PC-3 (cell line): ENCODE results near the gene VMO1. TPM values are rescaled to one million over a fixed set of nuclear protein-coding genes. Genes with fewer than 3 reads are reported as not detected.

ENCODE experiments used
- ATAC-seq: fragments of 200-7000 bp; cut with Tn5 transposase; 2 replicates; pipeline ENCODE4 v1.9.1; 2020; ENCODE audit warnings: mild to moderate bottlenecking, moderate library complexity
- BruUV-seq: library from RNA; stranded (reverse); fragments of 400-500 nt; replicated peaks from 2 replicates; lab custom pipeline; 2021; lab: Mats Ljungman, UMichigan
- CTCF ChIA-PET: fragments of 300-600 bp; sonication (Branson Sonifier 250); formaldehyde crosslinking; loops from one replicate; lab custom pipeline; 2022; ENCODE audit warnings: antibody characterized with exemption; lab: Charles Lee
- POLR2A ChIA-PET: fragments of 300-600 bp; sonication (Branson Sonifier 250); formaldehyde crosslinking; loops from one replicate; lab custom pipeline; 2022; ENCODE audit warnings: antibody characterized with exemption; ENCODE audit not compliant: unreplicated experiment; lab: Charles Lee
- DNase-seq: peaks from one replicate; pipeline ENCODE4 v3.0.0-alpha.2; 2015
- H2AFZ ChIP-seq: fragments of 300-600 bp; sonication (generic); 2 replicates; pipeline ENCODE4 v1.6.0; 2016; ENCODE audit warnings: antibody characterized with exemption, low read length
- H3F3A ChIP-seq: fragments of 300-600 bp; sonication (generic); one replicate; pipeline ENCODE4 v1.6.0; 2017; ENCODE audit warnings: antibody characterized with exemption, low read length, control low read depth, mild to moderate bottlenecking; ENCODE audit not compliant: unreplicated experiment
- H3K27ac ChIP-seq: fragments of 300-600 bp; sonication (generic); 2 replicates; pipeline ENCODE4 v1.5.1; 2016; ENCODE audit warnings: mild to moderate bottlenecking, low read length
- H3K27me3 ChIP-seq: fragments of 300-600 bp; sonication (generic); 2 replicates; pipeline ENCODE4 v1.6.1; 2016; ENCODE audit warnings: low read length, mixed read lengths
- H3K36me3 ChIP-seq: fragments of 300-600 bp; sonication (generic); 2 replicates; pipeline ENCODE4 v1.6.1; 2016; ENCODE audit warnings: low read depth, mixed run types, low read length, mixed read lengths
- H3K4me1 ChIP-seq: fragments of 300-600 bp; sonication (generic); 2 replicates; pipeline ENCODE4 v1.5.1; 2016; ENCODE audit warnings: low read length; ENCODE audit not compliant: insufficient read depth
- H3K4me2 ChIP-seq: fragments of 300-600 bp; sonication (generic); 2 replicates; pipeline ENCODE4 v1.6.0; 2016; ENCODE audit warnings: low read length
- H3K4me3 ChIP-seq: fragments of 300-600 bp; sonication (generic); 2 replicates; pipeline ENCODE4 v1.5.1; 2016; ENCODE audit warnings: mild to moderate bottlenecking, low read length, mixed read lengths
- H3K79me2 ChIP-seq: fragments of 300-600 bp; sonication (generic); 2 replicates; pipeline ENCODE4 v1.6.1; 2017; ENCODE audit warnings: low read length, mixed read lengths
- H3K9ac ChIP-seq: fragments of 300-600 bp; sonication (generic); 2 replicates; pipeline ENCODE4 v1.6.0; 2016; ENCODE audit warnings: mild to moderate bottlenecking, low read length
- H3K9me2 ChIP-seq: fragments of 300-600 bp; sonication (generic); replicated peaks from 2 replicates; pipeline ENCODE4 v1.6.1; 2016; ENCODE audit warnings: mixed run types, low read length, mixed read lengths
- H3K9me3 ChIP-seq: fragments of 300-600 bp; sonication (generic); 2 replicates; pipeline ENCODE4 v1.6.1; 2016; ENCODE audit warnings: low read length, mixed read lengths
- H4K20me1 ChIP-seq: fragments of 300-600 bp; sonication (generic); 2 replicates; pipeline ENCODE4 v1.6.1; 2016; ENCODE audit warnings: low read length, mixed read lengths
- CTCF ChIP-seq: fragments of 300-600 bp; sonication (generic); conservative IDR thresholded peaks from 2 replicates; pipeline ENCODE4 v1.5.1; 2017; ENCODE audit warnings: antibody characterized with exemption, low read depth, mild to moderate bottlenecking, low read length
- EZH2 ChIP-seq: fragments of 300-600 bp; sonication (generic); IDR thresholded peaks from one replicate; pipeline ENCODE4 v1.6.1; 2017; ENCODE audit warnings: antibody characterized with exemption, mild to moderate bottlenecking, low read length; ENCODE audit not compliant: unreplicated experiment
- EZH2phosphoT487 ChIP-seq: fragments of 300-600 bp; sonication (generic); IDR thresholded peaks from 2 replicates; pipeline ENCODE4 v1.6.1; 2018; ENCODE audit warnings: mild to moderate bottlenecking, antibody characterized with exemption, low read length, borderline replicate concordance
- intact Hi-C: fragments of 100-400 bp; cut with micrococcal nuclease; formaldehyde crosslinking; loops from 2 replicates; pipeline ENCODE4 v1.9.0; 2023
- total RNA-seq: library from RNA; depleted of rRNA; stranded (reverse); fragments of >200 nt; gene quantifications from 2 replicates; pipeline ENCODE4 v1.2.3, GENCODE V29; 2014

VMO1 gene
- total RNA-seq, 1 experiment from 2014 or later = 1.2 TPM

DNA sequence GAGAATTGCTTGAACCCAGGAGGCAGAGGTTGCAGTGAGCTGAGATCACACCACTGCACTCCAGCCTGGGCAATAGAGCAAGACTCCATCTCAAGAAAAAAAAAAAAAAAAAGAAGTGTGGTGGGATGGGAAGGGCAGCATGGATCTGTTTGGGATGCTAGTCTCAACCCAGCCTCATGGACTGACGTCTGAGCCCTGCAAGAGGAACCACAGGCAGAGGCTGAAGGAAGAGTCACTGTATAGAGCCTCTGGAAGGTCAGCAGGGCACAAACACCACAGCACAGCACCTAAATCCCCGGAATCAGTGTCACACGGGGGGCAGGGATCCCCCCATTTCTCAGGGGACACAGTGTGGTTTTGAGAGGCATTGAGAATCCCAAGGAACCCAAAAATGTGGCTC is 35.6 kb downstream of the VMO1 start:
- no peak overlapping the region for H2AFZ ChIP-seq
- no TSS peak for BruUV-seq
- no peaks in the 10 kb centered on the region for H3K79me2 ChIP-seq
- no peak for ATAC-seq
- H3K27ac ChIP-seq = no peak overlapping the region
- no peaks in the 10 kb centered on the region for H3K9me3 ChIP-seq
- H3K9me2 ChIP-seq = no peaks in the 10 kb centered on the region
- TF ChIP-seq EZH2phosphoT487 (no peak), CTCF (no peak), EZH2 (no peak)
- intact Hi-C loops = no loop called here
- no peaks in the 10 kb centered on the region for H3K27me3 ChIP-seq
- H3K4me1 ChIP-seq = no peaks in the 10 kb centered on the region
- H3K4me3 ChIP-seq = no peak overlapping the region
- no peak overlapping the region for H3K9ac ChIP-seq
- H3F3A ChIP-seq = no peaks in the 10 kb centered on the region
- no peak for DNase-seq
- ChIA-PET POLR2A (no interaction called here), CTCF (no interaction called here)
- H3K36me3 ChIP-seq = no peaks in the 10 kb centered on the region
- no peaks in the 10 kb centered on the region for H4K20me1 ChIP-seq
- no peak overlapping the region for H3K4me2 ChIP-seq

GRCh38 chr17:4748686-4749085 is 37.5 kb downstream of the VMO1 start:
- H4K20me1 ChIP-seq = no peaks in the 10 kb centered on the region
- intact Hi-C loops = no loop called here
- no peak overlapping the region for H3K27ac ChIP-seq
- no peaks in the 10 kb centered on the region for H3K9me2 ChIP-seq
- TF ChIP-seq EZH2 (no peak), EZH2phosphoT487 (no peak), CTCF (no peak)
- H3K9ac ChIP-seq = no peak overlapping the region
- no TSS peak for BruUV-seq
- ChIA-PET POLR2A (no interaction called here), CTCF (interaction anchor here (0.5 kb wide), 1 partner anchor 48 kb away, joined by 3 read pairs; no protein-coding TSS in a partner anchor)
- no peaks in the 10 kb centered on the region for H3K27me3 ChIP-seq
- H3K4me3 ChIP-seq = no peak overlapping the region
- H3K4me2 ChIP-seq = no peak overlapping the region
- no peaks in the 10 kb centered on the region for H3K36me3 ChIP-seq
- no peaks in the 10 kb centered on the region for H3K9me3 ChIP-seq
- H3F3A ChIP-seq = no peaks in the 10 kb centered on the region
- no peak overlapping the region for H2AFZ ChIP-seq
- no peak for DNase-seq
- H3K4me1 ChIP-seq = no peaks in the 10 kb centered on the region
- H3K79me2 ChIP-seq = no peaks in the 10 kb centered on the region
- ATAC-seq = no peak

GRCh38 chr17:4747847-4748246 is 38.3 kb downstream of the VMO1 start:
- ATAC-seq (no peak), DNase-seq (no peak)
- intact Hi-C loops = no loop called here
- ChIA-PET POLR2A (no interaction called here), CTCF (no interaction called here)
- no peaks in the 10 kb centered on the region for H3F3A ChIP-seq
- H3K9me2 ChIP-seq = no peaks in the 10 kb centered on the region
- TF ChIP-seq EZH2phosphoT487 = no peak
- no peak for TF ChIP-seq EZH2
- TF ChIP-seq CTCF = no peak
- H3K4me1 ChIP-seq = no peaks in the 10 kb centered on the region
- no peaks in the 10 kb centered on the region for H3K9me3 ChIP-seq
- no peak overlapping the region for H2AFZ ChIP-seq
- H4K20me1 ChIP-seq = no peaks in the 10 kb centered on the region
- H3K4me2 ChIP-seq = no peak overlapping the region
- no peak overlapping the region for H3K4me3 ChIP-seq
- H3K36me3 ChIP-seq = no peaks in the 10 kb centered on the region
- no peaks in the 10 kb centered on the region for H3K79me2 ChIP-seq
- BruUV-seq = no TSS peak
- no peaks in the 10 kb centered on the region for H3K27me3 ChIP-seq
- no peak overlapping the region for H3K27ac ChIP-seq
- H3K9ac ChIP-seq = no peak overlapping the region
